ENCODE measurements around the gene GALNT3. TPM values are rescaled to one million over a fixed set of nuclear protein-coding genes. Genes with fewer than 3 reads are reported as not detected.

GALNT3 gene
- 10 to 100 TPM; 27.7 to 28.0 TPM for total RNA-seq

DNA sequence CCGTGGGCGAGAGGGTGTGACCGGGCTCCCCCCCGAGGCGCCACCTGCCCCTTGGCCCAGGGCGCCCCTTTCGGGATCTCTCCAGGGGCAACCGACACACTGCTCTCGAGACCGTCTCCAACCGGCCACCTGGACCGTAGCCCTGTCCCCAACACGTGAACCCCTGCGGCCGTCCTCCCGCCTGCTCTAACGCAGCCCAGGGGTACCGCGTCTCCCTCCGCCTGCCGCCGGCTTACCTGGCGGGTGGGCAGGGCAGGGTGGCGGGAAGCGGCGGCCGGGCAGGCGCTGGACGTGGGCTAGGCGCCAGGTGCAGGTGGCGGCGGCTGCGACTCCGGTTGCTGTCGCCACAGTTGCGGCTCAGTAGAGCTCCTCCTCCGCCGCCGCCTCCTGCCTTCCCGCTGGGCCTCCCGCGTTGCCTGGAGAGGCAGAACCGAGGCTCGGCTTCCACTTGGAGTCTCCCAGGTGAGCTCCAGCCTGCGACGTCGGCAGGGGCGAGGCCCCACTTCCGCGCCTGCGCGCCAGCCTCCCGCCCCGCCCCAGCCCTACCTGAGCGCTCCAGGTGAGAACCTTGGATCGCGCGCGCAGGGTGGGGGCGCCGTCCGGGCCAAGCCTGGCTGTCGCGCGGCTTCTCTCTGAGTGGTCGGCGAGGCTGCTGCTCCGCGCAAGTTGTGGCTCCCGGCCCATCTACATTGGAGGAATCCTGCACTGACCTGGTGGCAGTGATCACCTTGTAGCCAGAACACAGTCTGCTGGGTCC, at the start of gene GALNT3:
GALNT3 (minus strand) TSS at position 469 of the 757 bp plus-strand sequence. CDS start 23,547 bp downstream, outside the sequence.
- Mint-ChIP-seq H3K4me1 (peaks cover 42% of the 10 kb centered on the region), H3K9me3 (no peaks in the 10 kb centered on the region), H3K4me3 (peak within 1 kb of the TSS; percentile 93), H3K27me3 (peaks cover 3% of the 10 kb centered on the region), H3K36me3 (ENCODE audit: low read depth) (peaks cover 28% of the 10 kb centered on the region), H3K27ac (peak within 1 kb of the TSS; percentile 95)
- ChIA-PET POLR2A (interaction anchor here (1.0 to 3.1 kb wide), 15 partner anchors 9 to 159 kb away, joined by 3 to 15 read pairs (median 4); partner anchors contain the start of gene TTC21B), CTCF (interaction anchor here (2.3 to 2.7 kb wide), 3 partner anchors 15 to 160 kb away, joined by 5 to 24 read pairs (median 11); partner anchors contain the start of gene TTC21B)
- peak; percentile 58 for DNase-seq

DNA sequence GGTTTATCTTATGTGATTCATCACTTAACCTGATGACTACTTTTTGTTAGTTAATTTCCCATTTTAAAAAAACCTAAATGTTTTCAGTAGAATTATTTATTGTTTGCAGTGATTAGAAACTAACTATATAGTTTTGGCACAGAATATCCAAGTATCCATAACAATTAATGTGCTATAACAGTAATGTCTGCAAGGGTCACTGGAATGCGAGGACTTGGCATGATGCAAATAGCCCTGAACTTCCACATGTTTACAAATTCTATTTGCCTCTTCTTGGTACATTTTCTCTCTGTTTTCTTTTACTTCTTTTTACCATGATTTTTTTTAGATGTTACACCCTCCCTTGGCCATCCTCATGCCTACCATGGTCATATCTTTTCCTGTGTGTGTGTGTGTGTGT, 49.3 kb upstream of the GALNT3 start:
- H3K36me3 Mint-ChIP-seq (ENCODE audit: low read depth): no peaks in the 10 kb centered on the region
- no peaks in the 10 kb centered on the region for H3K27me3 Mint-ChIP-seq
- POLR2A ChIA-PET: no interaction called here
- H3K4me3 Mint-ChIP-seq: no peak overlapping the region
- CTCF ChIA-PET: no interaction called here
- H3K9me3 Mint-ChIP-seq: no peaks in the 10 kb centered on the region
- DNase-seq: no peak
- H3K27ac Mint-ChIP-seq: no peak overlapping the region
- no peaks in the 10 kb centered on the region for H3K4me1 Mint-ChIP-seq

DNA sequence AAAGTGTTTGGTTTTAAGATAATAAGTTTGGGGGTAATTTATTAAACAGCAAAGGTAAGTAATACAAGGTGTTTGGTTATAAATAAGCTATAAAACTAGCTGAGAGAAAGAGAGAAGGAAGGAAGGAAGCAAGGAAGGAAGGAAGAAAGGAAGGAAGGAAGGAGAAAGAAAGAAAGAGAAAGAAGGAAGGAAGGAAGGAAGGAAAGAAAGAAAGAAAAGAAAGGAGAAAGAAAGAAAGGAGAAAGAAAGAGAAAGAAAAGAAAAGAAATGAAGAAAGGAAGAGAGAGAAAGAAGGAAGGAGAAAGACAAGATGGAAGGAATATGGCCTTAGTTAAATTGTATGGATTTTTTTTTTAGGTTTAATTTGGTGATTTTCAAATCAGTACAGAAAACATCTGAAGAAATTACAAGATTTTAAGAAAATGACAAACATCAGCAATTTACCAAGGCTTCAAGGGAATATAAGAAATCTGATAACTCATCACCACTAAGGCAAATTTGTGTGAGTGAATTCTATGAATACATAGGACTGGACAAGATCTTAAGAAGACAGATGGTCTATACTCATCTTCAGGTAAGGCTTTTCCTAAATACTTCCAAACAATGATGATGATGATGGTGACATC, 46.4 kb upstream of the GALNT3 start:
- ChIA-PET POLR2A (no interaction called here), CTCF (no interaction called here)
- no peaks in the 10 kb centered on the region for H3K4me1 Mint-ChIP-seq
- H3K27me3 Mint-ChIP-seq: no peaks in the 10 kb centered on the region
- no peak overlapping the region for H3K27ac Mint-ChIP-seq
- DNase-seq: no peak
- H3K9me3 Mint-ChIP-seq: no peaks in the 10 kb centered on the region
- no peak overlapping the region for H3K4me3 Mint-ChIP-seq
- no peaks in the 10 kb centered on the region for H3K36me3 Mint-ChIP-seq (ENCODE audit: low read depth)

DNA sequence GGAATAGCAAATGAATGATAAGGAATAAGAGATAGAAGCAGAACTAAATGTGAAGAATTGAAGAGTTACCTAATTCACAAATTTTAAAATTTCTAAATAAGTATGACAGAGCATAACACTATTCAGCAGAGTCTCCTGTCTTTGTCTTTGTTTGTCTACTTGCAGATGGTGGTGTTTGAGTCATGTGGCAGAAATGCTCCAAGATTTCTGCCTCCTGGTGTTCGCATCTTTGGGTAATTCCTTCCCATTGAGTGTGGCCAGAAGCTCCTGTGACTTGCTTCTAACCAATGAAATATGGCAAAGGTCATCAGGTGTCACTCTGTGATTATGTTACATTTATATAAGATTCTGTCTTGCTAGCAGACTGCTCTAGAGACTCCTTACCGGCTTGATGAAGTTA, 45.6 kb upstream of the GALNT3 start:
- no peak overlapping the region for H3K27ac Mint-ChIP-seq

DNA sequence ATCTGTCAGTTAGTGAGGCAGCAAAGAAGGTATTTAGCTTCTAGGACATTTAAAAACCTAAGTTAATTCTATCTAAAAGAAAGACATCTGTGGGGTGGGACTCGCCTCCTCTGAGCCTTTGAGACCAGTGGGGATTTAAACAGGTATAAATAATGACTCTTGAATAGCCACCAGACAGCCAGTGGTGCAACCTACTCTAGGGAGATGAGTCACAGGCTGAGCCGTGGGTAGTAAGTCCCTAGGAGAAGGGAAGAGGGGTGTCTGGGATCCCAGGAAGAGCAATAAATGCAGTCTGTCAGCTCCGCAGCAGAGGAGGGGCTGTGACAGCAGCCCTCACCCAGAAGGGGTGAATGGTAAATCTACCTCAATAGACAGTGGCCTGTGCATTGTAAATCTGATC, 43.1 kb upstream of the GALNT3 start:
- Mint-ChIP-seq H3K4me1 (no peaks in the 10 kb centered on the region), H3K36me3 (ENCODE audit: low read depth) (no peaks in the 10 kb centered on the region)

More for the DNA sequence above, 45.6 kb upstream of the GALNT3 start:
- no peaks in the 10 kb centered on the region for H3K36me3 Mint-ChIP-seq (ENCODE audit: low read depth)
- POLR2A ChIA-PET: no interaction called here
- CTCF ChIA-PET: no interaction called here
- no peaks in the 10 kb centered on the region for H3K4me1 Mint-ChIP-seq
- no peak for DNase-seq
- no peak overlapping the region for H3K4me3 Mint-ChIP-seq
- H3K9me3 Mint-ChIP-seq: no peaks in the 10 kb centered on the region
- no peaks in the 10 kb centered on the region for H3K27me3 Mint-ChIP-seq

DNA sequence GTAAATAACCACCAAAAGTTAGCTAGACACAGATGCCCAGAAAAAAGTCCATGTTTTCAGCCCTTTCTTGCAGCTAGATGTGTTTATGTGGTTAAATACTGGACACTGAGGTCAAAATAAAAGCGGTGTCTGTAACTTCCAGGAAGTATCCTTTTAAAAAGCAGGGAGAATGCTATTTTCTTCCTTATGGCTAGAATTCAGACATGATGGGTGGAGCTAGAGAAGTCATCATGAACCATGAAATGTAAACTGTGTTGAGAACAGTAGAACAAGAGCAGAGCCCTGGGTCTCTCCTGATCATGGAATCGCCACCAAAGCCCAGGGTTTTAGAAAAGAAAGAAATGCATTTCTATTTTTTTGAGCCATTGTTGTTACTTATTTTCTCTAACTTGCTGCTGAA, 41.3 kb upstream of the GALNT3 start:
- no peaks in the 10 kb centered on the region for H3K4me1 Mint-ChIP-seq
- no peak overlapping the region for H3K4me3 Mint-ChIP-seq
- peaks cover 2% of the 10 kb centered on the region for H3K27me3 Mint-ChIP-seq
- H3K9me3 Mint-ChIP-seq: no peaks in the 10 kb centered on the region
- CTCF ChIA-PET: interaction anchor here (0.5 kb wide), 1 partner anchor 81 kb away, joined by 3 read pairs; no protein-coding TSS in a partner anchor
- no peak for DNase-seq
- no peaks in the 10 kb centered on the region for H3K36me3 Mint-ChIP-seq (ENCODE audit: low read depth)
- H3K27ac Mint-ChIP-seq: no peak overlapping the region
- POLR2A ChIA-PET: no interaction called here

More for the DNA sequence above, 43.1 kb upstream of the GALNT3 start:
- H3K9me3 Mint-ChIP-seq: no peaks in the 10 kb centered on the region
- no peak for DNase-seq
- no peaks in the 10 kb centered on the region for H3K27me3 Mint-ChIP-seq
- H3K27ac Mint-ChIP-seq: no peak overlapping the region
- ChIA-PET CTCF (no interaction called here), POLR2A (no interaction called here)
- H3K4me3 Mint-ChIP-seq: no peak overlapping the region

DNA sequence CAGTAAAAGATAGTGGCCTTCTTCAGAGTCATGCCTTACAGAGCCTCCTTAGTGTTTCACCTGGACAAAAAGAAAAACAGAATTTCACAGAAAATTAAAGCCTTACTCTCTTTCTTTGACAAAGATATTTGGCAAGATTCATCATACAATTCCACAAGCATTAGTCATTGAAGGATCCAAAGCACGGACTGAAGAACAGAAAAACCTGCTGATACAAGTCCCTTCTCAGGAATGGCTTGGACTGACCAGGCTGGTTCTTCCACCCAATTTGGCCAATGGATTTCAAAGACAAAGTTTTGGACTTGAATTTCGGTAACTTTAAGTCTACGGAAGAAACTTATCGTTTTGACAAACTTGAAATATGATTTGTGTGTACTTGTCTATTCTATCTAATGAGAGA, 39.1 kb upstream of the GALNT3 start:
- no peaks in the 10 kb centered on the region for H3K9me3 Mint-ChIP-seq
- no peaks in the 10 kb centered on the region for H3K36me3 Mint-ChIP-seq (ENCODE audit: low read depth)
- ChIA-PET POLR2A (no interaction called here), CTCF (no interaction called here)
- H3K27me3 Mint-ChIP-seq: peaks cover 2% of the 10 kb centered on the region
- no peaks in the 10 kb centered on the region for H3K4me1 Mint-ChIP-seq
- no peak overlapping the region for H3K27ac Mint-ChIP-seq
- H3K4me3 Mint-ChIP-seq: no peak overlapping the region
- DNase-seq: no peak

DNA sequence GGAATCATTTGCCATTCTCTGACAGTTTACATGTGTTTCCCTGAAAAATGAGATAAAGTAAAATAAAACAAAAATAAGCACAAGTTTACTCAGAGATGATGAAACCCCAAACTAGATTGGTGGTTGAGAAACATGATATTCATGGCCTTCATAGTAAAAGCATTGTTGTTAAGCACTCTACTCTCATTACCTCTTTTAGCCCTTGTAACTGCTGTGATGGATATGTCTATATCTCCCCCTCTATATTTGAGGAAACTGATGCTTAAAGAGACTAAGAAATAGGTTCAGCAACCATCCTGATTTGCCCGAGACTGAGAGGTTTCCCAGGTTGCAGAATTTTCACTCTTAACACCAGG, 33.9 kb upstream of the GALNT3 start:
- no peaks in the 10 kb centered on the region for H3K4me1 Mint-ChIP-seq
- ChIA-PET POLR2A (no interaction called here), CTCF (no interaction called here)
- no peak overlapping the region for H3K4me3 Mint-ChIP-seq
- H3K27ac Mint-ChIP-seq: no peak overlapping the region
- H3K36me3 Mint-ChIP-seq (ENCODE audit: low read depth): no peaks in the 10 kb centered on the region
- H3K27me3 Mint-ChIP-seq: peaks cover 14% of the 10 kb centered on the region
- no peaks in the 10 kb centered on the region for H3K9me3 Mint-ChIP-seq
- no peak for DNase-seq

DNA sequence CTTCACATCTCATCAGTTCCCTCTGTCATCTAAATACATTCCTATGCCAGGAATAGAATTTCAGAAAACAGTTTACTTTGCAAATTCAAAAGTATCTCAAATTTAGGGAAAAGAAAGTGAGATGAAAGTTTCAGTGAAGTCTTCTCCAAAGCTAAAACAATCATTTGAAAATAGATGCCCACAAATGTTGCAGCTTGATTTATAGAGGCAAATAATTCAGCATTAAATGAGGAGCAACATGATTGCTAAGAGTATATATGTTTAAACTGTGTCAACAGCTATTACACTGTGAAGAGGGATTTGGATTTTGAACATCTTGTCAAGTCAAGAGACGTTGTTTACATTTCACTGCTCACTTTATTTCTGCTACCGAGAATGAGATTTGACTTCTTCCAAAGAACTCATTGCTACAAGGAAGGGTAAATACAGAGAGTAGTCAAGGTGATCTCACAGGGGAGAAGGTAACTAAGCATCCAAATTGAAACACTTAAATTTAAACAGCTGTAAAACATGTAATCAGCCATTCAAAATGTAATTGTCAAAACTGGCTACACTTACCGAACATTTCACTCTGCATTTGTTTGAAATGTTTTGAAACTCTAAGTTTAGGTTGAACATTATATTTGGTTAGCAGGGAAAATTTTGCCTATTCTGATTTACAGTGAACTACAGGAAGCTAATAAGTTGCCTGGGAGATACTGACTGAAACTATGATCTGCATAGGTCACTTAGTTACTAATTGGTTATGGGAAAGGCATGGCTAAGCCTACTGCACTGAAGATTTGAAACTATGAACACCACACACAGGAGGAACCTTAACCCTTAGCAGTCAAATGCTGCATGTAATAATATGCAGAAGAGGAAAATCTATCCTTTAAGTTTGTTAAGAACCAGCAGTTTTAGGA, 33.2 kb upstream of the GALNT3 start:
- no peak for DNase-seq
- Mint-ChIP-seq H3K27ac (no peak overlapping the region), H3K36me3 (ENCODE audit: low read depth) (no peaks in the 10 kb centered on the region), H3K27me3 (peaks cover 15% of the 10 kb centered on the region), H3K4me3 (no peak overlapping the region), H3K4me1 (no peaks in the 10 kb centered on the region), H3K9me3 (no peaks in the 10 kb centered on the region)
- ChIA-PET CTCF (no interaction called here), POLR2A (no interaction called here)

DNA sequence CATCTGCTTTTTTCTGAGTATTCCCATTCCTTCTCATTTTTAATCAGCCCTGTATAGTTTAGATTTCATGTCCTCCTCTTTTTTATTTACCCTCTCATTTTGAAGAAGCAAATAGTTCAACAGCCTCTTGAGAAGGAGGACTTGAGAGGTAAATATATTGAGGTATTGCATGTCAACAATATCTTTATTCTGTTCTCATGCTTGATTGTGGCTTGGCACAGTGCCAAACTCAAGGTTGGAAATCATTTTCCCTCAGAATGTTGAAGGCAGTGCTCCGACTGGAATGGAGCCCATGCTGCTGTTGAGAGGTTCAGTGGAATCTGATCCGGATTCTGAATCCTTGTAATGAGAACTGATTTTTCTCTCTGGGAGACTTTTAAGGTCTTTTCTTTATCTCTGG, 31.0 kb upstream of the GALNT3 start:
- ChIA-PET CTCF (no interaction called here), POLR2A (no interaction called here)
- Mint-ChIP-seq H3K4me1 (no peaks in the 10 kb centered on the region), H3K27ac (no peak overlapping the region), H3K9me3 (no peaks in the 10 kb centered on the region), H3K27me3 (peaks cover 19% of the 10 kb centered on the region), H3K4me3 (no peak overlapping the region), H3K36me3 (ENCODE audit: low read depth) (no peaks in the 10 kb centered on the region)
- no peak for DNase-seq

DNA sequence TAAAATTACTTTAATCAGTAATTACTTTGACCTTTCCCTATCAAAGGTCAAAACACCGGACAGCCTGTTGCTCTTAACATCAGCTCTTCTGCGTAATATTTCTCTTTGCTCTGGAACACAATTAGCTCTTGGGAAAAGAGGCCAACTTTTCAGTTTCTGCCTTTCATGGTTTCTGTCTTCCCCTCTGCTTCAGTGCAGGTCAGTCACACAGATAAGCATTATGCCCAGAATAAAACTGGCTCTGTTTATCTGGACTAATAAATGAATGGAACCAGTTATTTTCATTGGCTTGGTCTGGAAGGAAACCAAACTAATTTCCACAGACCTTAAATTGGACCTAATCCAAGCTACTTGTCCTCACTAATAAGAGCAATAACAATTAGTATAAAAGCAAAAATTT, 26.2 kb upstream of the GALNT3 start:
- no peaks in the 10 kb centered on the region for H3K9me3 Mint-ChIP-seq
- H3K4me1 Mint-ChIP-seq: no peaks in the 10 kb centered on the region
- no peak overlapping the region for H3K4me3 Mint-ChIP-seq

DNA sequence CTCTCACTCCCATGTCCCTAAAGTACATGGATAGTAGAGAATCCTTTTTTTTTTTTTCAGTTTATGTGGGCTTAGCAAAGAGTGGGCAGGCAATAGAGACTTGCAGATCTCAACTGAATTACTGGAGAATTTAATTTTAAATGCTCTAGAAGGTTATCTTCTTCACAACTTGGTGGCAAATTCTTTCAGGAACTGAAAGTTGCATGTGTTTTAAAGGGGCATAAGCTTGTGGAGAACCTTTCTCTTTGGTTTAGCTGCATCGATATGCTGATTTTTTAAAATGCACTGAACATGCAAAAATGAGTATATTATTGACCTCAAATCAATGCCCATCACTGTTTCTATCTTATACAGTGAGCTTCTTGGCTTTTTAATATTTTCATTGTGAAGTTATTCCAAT, 24.9 kb upstream of the GALNT3 start:
- no peak overlapping the region for H3K27ac Mint-ChIP-seq
- no peaks in the 10 kb centered on the region for H3K9me3 Mint-ChIP-seq
- ChIA-PET POLR2A (no interaction called here), CTCF (no interaction called here)
- DNase-seq: no peak
- no peaks in the 10 kb centered on the region for H3K36me3 Mint-ChIP-seq (ENCODE audit: low read depth)
- no peaks in the 10 kb centered on the region for H3K4me1 Mint-ChIP-seq
- peaks cover 11% of the 10 kb centered on the region for H3K27me3 Mint-ChIP-seq
- no peak overlapping the region for H3K4me3 Mint-ChIP-seq

More for the DNA sequence above, 26.2 kb upstream of the GALNT3 start:
- Mint-ChIP-seq H3K36me3 (ENCODE audit: low read depth) (no peaks in the 10 kb centered on the region), H3K27ac (no peak overlapping the region), H3K27me3 (peaks cover 17% of the 10 kb centered on the region)
- ChIA-PET POLR2A (no interaction called here), CTCF (no interaction called here)
- no peak for DNase-seq
